ENCODE measurements around the gene CHST5. TPM values are rescaled to one million over a fixed set of nuclear protein-coding genes. Genes with fewer than 3 reads are reported as not detected.
A peak's percentile ranks its signal among the peaks of the same experiment; 100 is the strongest.
"Not testable (repeated sequence)": the region's sequence is repeated elsewhere in the genome, so short reads cannot be mapped to it uniquely, and the experiment has no call there.

CHST5 gene
- total and polyA plus RNA-seq, 2 of the 13 experiments (the other 11 are each of a cell fraction or from before 2014, with no cell fraction given), result 0.05 TPM; not detected in 1

GRCh38 chr16:75501820-75502219 lies 34.1 kb downstream of the CHST5 start:
- ATAC-seq, result peak; percentile 63
- H3K79me2 ChIP-seq (ENCODE audit: insufficient read depth, low read length); POLR2A ChIA-PET; H4K20me1 ChIP-seq (ENCODE audit: insufficient read depth, low read length); H3K4me3 ChIP-seq (replicated peaks in 1 of 3; ENCODE audit: insufficient read depth in 1 of 3, low read depth in 2 of 3, low read length in 3 of 3); BruUV-seq (replicated peaks); intact Hi-C loops (cut with micrococcal nuclease; ENCODE audit: unreplicated experiment); H3K4me2 ChIP-seq (ENCODE audit: low read depth, low read length); H2AFZ ChIP-seq (ENCODE audit: low read length); in situ Hi-C loops (cut with HindIII; ENCODE audit: extremely low pct_ligation_motif_present, low pct_unique_long_range_greater_than_20kb); H3K36me3 ChIP-seq (replicated peaks in 1 of 2; ENCODE audit: control insufficient read depth in 1 of 2, insufficient read depth in 2 of 2, low read length in 2 of 2); H3K9ac ChIP-seq (ENCODE audit: insufficient read depth, low read depth, low read length); CTCF ChIA-PET (ENCODE audit: low intra/inter-chr PET ratio, low total read pairs); FAIRE-seq; H3K9me3 ChIP-seq (ENCODE audit: low read length); H3K27ac ChIP-seq (ENCODE audit: extremely low read length, insufficient read depth, low read length): not testable (repeated sequence)
- DNase-seq (ENCODE audit: low spot score), result peak; percentile 54
- 30% methylated on average over 6 of the region's 6 CpGs for WGBS (ENCODE audit: low lambda C conversion rate)
- Histone ChIP-seq H3K27me3 (ENCODE audit: control insufficient read depth in 1 of 2, insufficient read depth in 2 of 2, low read length in 2 of 2) (peaks cover 0 to 11% of the 10 kb centered on the region in 2 experiments; a peak in 3 of 5 replicates), H3K4me1 (ENCODE audit: insufficient read depth, low read length) (peaks cover 52% of the 10 kb centered on the region)

DNA sequence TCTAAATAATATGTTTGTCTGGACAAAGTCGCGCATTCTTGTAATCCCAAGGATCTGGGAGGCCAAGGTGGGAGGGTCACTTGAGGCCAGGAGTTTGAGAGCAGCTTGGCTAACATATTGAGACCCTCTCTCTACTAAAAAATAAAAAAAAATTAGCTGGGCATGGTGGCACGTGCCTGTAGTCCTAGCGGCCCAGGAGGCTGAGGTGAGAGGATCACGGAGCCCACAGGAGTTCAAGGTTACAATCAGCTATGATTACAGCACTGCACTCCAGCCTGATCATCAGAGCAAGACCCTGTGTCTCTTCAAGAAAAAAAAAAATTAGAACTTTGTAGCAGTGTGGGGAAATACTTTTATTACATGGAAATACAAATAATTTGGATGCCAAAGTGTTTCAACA lies 34.5 kb downstream of the CHST5 start:
- CTCF ChIA-PET (ENCODE audit: low intra/inter-chr PET ratio, low total read pairs), result no interaction called here
- Histone ChIP-seq H3K9me3 (ENCODE audit: low read length) (no peaks in the 10 kb centered on the region), H3K27me3 (ENCODE audit: control insufficient read depth in 1 of 2, insufficient read depth in 2 of 2, low read length in 2 of 2) (peaks cover 0 to 11% of the 10 kb centered on the region in 2 experiments; a peak in 3 of 5 replicates), H3K9ac (ENCODE audit: insufficient read depth, low read depth, low read length) (no peak overlapping the region), H2AFZ (ENCODE audit: low read length) (no peak overlapping the region), H3K79me2 (ENCODE audit: insufficient read depth, low read length) (no peaks in the 10 kb centered on the region), H3K36me3 (replicated peaks in 1 of 2; ENCODE audit: control insufficient read depth in 1 of 2, insufficient read depth in 2 of 2, low read length in 2 of 2) (no peaks in the 10 kb centered on the region), H3K4me2 (ENCODE audit: low read depth, low read length) (no peak overlapping the region), H3K27ac (ENCODE audit: extremely low read length, insufficient read depth, low read length) (no peak overlapping the region), H3K4me3 (replicated peaks in 1 of 3; ENCODE audit: insufficient read depth in 1 of 3, low read depth in 2 of 3, low read length in 3 of 3) (no peak overlapping the region), H4K20me1 (ENCODE audit: insufficient read depth, low read length) (no peaks in the 10 kb centered on the region), H3K4me1 (ENCODE audit: insufficient read depth, low read length) (peaks cover 47% of the 10 kb centered on the region)
- POLR2A ChIA-PET, result no interaction called here
- ATAC-seq, result no peak
- FAIRE-seq, result no peak
- TF ChIP-seq ZNF770 (CRISPR knock-in tag; IDR thresholded peaks at IDR 0.05) (peak; percentile 71), BHLHE40 (IDR thresholded peaks at IDR 0.05; ENCODE audit: low read length) (peak; percentile 62), ZSCAN20 (CRISPR knock-in tag; IDR thresholded peaks at IDR 0.05; ENCODE audit: borderline replicate concordance) (no peak), RARA (CRISPR knock-in tag; IDR thresholded peaks at IDR 0.05) (0 out of 2 replicates have a peak, but pooled peaks have one; percentile 16)
- in situ Hi-C loops (cut with HindIII; ENCODE audit: extremely low pct_ligation_motif_present, low pct_unique_long_range_greater_than_20kb), result no loop called here
- DNase-seq (ENCODE audit: low spot score), result no peak
- intact Hi-C loops (cut with micrococcal nuclease; ENCODE audit: unreplicated experiment), result no loop called here
- BruUV-seq (replicated peaks), result no TSS peak
- WGBS (ENCODE audit: low lambda C conversion rate), result 34% methylated on average over 5 of the region's 5 CpGs

All from HepG2 (cell line).